ENCODE results near the gene SRGN. TPM values are rescaled to one million over a fixed set of nuclear protein-coding genes. Genes with fewer than 3 reads are reported as not detected.

Gene SRGN
- total RNA-seq, 2 donors from 2014 or later = 29.1 to 44.3 TPM

DNA sequence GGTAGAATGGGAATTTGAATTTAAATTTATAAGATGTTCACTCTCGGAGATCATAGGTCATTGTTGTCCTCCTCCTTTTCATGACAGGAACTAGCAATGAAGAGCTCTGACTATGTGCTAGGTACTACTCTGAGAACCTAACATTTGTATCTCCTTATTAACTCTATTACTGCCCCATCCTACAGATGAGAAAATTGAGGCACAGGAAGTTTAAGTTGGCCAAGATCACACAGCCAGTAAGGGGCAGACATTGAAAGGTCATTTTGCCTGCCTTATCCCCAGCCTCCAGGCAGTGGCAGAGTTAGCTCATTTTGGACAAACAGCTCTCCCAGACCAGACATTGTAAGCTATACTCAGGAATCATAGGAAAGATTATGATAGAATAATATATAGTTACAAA is 6.0 kb downstream of the SRGN start:
- intact Hi-C loops (cut with DNase I) = loop anchor here (5.0 kb wide), 1 partner anchor 87 kb away; no protein-coding TSS in a partner anchor
- H3K36me3 ChIP-seq = no peaks in the 10 kb centered on the region
- no peak for DNase-seq (ENCODE audit: low spot score)
- no peak overlapping the region for H3K27ac ChIP-seq
- H3K9me3 ChIP-seq = no peaks in the 10 kb centered on the region
- 91% methylated on average over 1 of the region's 1 CpG for WGBS
- no peaks in the 10 kb centered on the region for H3K4me1 ChIP-seq (replicated peaks)
- no peaks in the 10 kb centered on the region for H3K27me3 ChIP-seq (replicated peaks; ENCODE audit: insufficient read depth)
- TF ChIP-seq POLR2A (IDR thresholded peaks at IDR 0.05) = no peak
- TF ChIP-seq, protein P1, sequence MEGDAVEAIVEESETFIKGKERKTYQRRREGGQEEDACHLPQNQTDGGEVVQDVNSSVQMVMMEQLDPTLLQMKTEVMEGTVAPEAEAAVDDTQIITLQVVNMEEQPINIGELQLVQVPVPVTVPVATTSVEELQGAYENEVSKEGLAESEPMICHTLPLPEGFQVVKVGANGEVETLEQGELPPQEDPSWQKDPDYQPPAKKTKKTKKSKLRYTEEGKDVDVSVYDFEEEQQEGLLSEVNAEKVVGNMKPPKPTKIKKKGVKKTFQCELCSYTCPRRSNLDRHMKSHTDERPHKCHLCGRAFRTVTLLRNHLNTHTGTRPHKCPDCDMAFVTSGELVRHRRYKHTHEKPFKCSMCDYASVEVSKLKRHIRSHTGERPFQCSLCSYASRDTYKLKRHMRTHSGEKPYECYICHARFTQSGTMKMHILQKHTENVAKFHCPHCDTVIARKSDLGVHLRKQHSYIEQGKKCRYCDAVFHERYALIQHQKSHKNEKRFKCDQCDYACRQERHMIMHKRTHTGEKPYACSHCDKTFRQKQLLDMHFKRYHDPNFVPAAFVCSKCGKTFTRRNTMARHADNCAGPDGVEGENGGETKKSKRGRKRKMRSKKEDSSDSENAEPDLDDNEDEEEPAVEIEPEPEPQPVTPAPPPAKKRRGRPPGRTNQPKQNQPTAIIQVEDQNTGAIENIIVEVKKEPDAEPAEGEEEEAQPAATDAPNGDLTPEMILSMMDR (IDR thresholded peaks at IDR 0.05) = no peak
- TF ChIP-seq POLR2AphosphoS5 (IDR thresholded peaks at IDR 0.05) = no peak
- H3K4me3 ChIP-seq = no peak overlapping the region

GRCh38 chr10:69096045-69096444 is 8.1 kb downstream of the SRGN start:
- no peak overlapping the region for H3K27ac ChIP-seq
- H3K36me3 ChIP-seq = no peaks in the 10 kb centered on the region
- no peak for DNase-seq (ENCODE audit: low spot score)
- H3K27me3 ChIP-seq (replicated peaks; ENCODE audit: insufficient read depth) = no peaks in the 10 kb centered on the region
- intact Hi-C loops (cut with DNase I) = no loop called here
- no peaks in the 10 kb centered on the region for H3K9me3 ChIP-seq
- H3K4me1 ChIP-seq (replicated peaks) = no peaks in the 10 kb centered on the region
- 74% methylated on average over 2 of the region's 2 CpGs for WGBS
- no peak overlapping the region for H3K4me3 ChIP-seq
- TF ChIP-seq POLR2AphosphoS5 (IDR thresholded peaks at IDR 0.05) (no peak), POLR2A (IDR thresholded peaks at IDR 0.05) (no peak)
- TF ChIP-seq, protein P1 (IDR thresholded peaks at IDR 0.05) = no peak

- intact Hi-C loops (cut with DNase I) = no loop called here
- DNase-seq (ENCODE audit: low spot score) = no peak
- 87% methylated on average over 4 of the region's 4 CpGs for WGBS
- no peaks in the 10 kb centered on the region for H3K4me1 ChIP-seq (replicated peaks)
- no peak overlapping the region for H3K27ac ChIP-seq
- TF ChIP-seq POLR2AphosphoS5 (IDR thresholded peaks at IDR 0.05) (no peak), POLR2A (IDR thresholded peaks at IDR 0.05) (no peak)
- TF ChIP-seq, protein P1 (IDR thresholded peaks at IDR 0.05) = no peak
- H3K4me3 ChIP-seq = no peak overlapping the region
- H3K9me3 ChIP-seq = no peaks in the 10 kb centered on the region
- no peaks in the 10 kb centered on the region for H3K27me3 ChIP-seq (replicated peaks; ENCODE audit: insufficient read depth)
- H3K36me3 ChIP-seq = no peaks in the 10 kb centered on the region
These were observed 9.8 kb downstream of the SRGN start for GRCh38 chr10:69097729-69098128.

DNA sequence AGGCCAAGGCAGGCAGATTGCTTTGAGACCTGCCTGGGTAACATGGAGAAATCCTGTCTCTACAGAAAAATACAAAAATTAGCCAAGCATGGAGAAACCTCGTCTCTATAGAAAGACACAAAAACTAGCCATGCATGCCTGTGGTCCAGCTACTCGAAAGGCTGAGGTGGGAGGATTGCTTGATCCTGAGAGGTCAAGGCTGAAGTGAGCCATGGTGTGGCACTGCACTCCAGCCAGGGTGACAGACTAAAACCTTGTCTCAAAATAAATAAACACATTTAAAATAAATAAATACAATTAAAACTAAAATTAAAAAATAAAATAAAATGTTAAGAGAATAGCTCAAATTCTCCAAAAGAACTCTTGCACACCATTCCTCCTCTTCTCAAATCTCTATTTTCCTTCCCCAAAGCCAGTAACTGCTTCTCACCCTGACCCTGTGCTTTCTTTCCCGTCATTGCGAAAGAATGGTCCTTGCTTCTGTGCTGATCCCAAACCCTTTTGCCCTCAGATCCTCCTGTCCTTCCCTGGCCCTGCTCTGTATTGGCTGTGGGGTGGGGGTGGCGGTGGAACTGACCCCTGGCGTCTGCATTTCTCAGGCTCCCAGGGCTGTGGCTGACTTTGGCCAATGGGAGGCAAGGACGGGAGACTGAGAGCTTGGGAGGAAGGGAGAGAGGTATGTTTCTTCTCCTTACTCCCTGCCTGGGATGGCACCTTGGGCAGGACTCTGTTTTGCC is 12.4 kb downstream of the SRGN start:
- Histone ChIP-seq H3K4me1 (replicated peaks) (no peaks in the 10 kb centered on the region), H3K9me3 (no peaks in the 10 kb centered on the region), H3K36me3 (no peaks in the 10 kb centered on the region), H3K27ac (no peak overlapping the region), H3K27me3 (replicated peaks; ENCODE audit: insufficient read depth) (no peaks in the 10 kb centered on the region), H3K4me3 (no peak overlapping the region)
- no peak for DNase-seq (ENCODE audit: low spot score)
- TF ChIP-seq POLR2AphosphoS5 (IDR thresholded peaks at IDR 0.05) = no peak
- TF ChIP-seq POLR2A (IDR thresholded peaks at IDR 0.05) = no peak
- TF ChIP-seq, protein P1 (IDR thresholded peaks at IDR 0.05) = no peak
- 53% methylated on average over 6 of the region's 7 CpGs for WGBS
- intact Hi-C loops (cut with DNase I) = no loop called here
